IPS DF 4.7 (cell line): ENCODE data around the gene LRRC28.
"Not testable (repeated sequence)": the region's sequence is repeated elsewhere in the genome, so short reads cannot be mapped to it uniquely, and the experiment has no call there.

Source experiments
- DNase-seq: peaks from one replicate; pipeline ENCODE4 v3.0.0-alpha.2; 2013; ENCODE audit warnings: low spot score; ENCODE audit errors: extremely low read depth

Gene LRRC28

DNA sequence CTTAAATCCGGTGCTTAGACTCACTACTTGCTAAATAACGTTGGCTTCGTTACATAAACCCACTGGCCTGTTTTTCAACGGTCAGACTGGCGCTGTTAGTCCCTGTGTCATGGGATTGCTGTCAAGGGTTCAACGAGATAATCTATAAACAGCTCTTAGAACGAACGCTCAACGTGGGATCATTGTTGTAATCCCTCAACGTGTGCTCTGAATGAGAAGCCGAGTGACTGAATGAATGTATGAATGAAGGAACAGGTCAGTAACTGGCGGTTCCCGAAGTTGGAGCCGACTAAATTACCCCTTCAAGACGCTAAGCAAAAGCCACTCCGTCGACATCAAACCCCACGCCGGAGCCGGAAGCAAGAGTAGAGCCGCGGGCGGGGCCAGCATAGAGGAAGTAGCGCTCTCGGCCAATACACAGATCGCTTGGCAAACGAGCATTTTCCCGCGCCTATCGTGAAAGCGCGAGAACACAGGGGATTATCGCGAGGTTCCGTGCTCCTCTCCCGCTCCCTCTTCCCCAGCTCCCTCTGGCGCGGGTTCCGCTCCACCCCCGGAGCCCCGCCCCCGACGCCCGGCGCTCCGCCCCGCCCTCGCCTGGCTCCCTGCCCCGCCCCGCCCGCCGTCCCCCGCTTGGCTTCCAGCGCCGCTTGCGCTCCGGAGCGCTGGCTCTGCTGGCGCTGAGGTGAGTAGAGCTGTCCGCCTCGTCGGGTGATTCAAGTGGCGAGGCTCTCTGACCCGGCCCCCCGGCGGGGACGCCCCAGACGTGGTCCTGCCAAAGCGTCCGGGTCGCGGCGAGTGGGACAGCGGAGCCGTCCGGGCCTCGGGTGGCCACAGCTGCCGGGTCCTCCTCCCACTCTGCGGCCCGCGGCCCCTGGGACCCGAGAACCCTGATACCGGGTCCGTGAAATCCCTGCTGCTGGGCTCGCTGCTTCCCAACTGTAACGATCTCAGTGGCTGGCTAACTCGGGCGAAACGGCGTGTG, at the start of gene LRRC28:
LRRC28 (plus strand) TSS at position 625 of the 985 bp plus-strand sequence. CDS start 4,477 bp downstream, outside the sequence.
- peak; percentile 98 for DNase-seq

DNA sequence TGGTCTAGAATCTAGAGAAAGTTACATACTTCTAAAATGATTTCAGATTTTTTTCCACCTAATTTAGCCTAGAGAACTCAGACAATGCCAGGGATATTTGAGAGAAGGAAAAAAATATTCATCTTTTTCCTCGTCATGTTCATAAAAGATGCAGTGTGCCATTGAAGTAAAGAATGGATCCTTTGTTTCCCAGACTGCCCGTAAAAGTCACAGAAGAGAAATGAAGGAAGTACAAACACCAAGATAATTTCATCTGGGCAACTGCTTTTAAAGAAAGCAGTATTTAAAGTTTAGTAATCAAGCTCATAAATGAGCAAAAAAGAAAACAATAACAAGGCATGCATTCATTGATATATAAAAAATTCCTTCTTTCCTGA, 49.1 kb upstream of the LRRC28 start:
- DNase-seq = no peak

DNA sequence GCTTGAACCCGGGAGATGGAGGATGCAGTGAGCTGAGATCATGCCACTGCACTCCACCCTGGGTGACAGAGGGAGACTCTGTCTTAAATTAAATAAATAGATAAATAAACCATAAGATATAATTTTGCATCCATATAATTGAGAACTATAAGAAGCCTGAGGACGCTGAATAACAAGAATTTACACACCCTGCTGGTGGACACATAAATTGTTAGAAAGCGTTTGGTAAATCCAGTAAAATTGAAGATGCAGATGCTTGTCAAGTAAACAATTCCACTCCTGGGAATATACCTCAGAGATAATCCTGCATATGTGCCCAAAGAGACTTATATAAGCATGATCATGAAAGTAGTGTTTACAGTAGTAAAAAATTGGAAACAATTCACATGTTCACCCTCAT, 43.6 kb upstream of the LRRC28 start:
- DNase-seq = no peak

DNA sequence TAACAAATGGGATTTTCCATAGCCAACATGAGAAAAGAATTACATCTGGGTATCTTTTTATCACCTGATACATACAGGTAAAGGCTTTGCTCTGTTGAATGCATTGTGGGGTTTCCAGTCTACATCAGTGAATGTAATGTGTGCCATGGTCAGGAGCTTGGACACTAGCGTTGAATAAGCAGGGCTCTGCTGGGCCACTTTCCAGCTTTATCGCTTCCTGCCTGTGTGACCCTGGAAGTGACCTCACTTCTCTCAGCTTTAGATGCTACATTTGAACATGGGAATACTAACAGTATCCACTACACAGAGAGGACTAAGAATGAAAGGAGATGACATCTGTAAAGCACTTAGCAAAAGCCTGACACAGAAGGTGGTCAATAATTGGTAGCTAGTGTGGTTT, 42.0 kb upstream of the LRRC28 start:
- no peak for DNase-seq

DNA sequence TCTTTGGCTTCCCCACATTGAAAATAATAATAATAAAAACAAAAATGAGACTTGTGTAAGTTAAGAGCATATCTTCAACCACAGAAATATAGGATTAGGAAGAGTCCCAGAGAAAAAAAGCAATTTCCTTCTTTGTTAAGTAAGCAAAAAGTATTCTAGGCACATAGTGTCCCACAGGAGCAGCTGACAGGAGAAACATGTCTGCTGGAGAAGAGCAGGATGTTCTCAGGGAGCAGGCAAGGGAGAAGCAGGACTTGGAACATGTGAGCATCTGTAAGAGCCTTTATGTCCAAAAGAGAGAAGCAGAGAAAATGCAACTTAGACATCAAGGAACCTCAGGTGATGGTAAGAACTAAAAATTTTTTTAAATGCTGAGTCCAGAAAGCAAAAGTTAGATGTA, 40.9 kb upstream of the LRRC28 start:
- no peak for DNase-seq

DNA sequence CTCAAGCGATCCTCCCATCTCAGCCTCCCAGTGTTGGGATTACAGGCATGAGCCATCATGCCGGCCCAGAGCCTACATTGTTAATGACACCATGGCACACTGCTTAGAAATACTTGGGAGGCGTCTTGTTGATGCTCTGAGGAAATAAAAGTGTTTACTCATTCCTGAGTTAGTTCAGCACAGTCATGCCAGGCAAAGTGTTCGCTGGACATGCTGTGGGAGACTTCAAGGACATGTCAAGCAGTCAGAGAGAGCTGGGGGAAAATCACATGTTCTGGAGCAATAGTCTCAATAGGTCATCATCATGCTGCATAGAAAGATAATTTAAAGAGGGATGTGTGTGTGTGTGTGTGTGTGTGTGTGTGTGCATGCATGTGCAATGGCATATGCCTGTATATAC, 39.4 kb upstream of the LRRC28 start:
- no peak for DNase-seq

DNA sequence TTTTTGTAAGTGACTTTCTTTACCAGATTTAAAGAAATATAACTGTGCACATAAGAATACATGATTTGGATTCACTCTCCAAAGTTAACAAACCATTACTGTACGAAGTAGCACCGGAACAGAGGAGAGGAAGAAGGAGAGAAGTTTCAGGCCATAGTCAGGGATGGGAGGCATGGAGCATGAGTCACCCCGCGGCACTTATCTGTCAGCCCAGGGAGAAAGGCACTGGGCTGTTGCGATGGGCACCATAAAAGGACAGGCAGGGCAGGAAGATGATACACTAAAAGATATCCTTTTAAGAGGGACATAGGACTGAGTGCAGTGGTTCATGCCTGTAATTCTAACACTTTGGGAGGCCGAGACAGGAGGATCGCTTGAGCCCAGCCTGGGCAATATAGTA, 38.9 kb upstream of the LRRC28 start:
- no peak for DNase-seq

DNA sequence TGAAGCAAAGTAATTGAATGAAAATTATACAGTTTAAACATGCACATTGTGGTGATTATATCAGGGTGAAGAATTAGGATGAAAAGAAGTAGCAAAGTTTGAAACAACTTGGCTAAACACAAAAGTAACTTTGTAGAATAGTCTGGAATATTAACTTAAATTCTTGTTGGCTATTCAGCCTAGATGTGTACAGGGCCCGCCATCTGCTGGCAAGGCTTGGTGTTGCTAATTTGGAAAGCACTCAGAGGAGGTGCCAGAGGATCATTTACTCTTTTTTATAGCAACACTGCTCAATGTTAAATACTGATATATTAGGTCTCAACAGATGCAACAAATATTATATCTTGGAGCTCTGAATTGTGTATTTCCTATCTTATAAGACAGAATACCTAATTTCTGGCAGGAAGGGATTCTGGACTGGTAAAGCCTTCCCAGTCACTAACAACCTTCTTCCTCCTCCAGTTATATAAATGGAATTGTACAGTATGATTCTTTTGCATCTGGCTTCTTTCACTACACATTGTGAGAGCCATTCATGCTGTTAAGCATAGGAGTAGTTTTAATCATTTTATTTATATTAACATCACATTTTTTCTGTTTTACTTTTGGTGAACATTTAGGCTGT, 38.0 kb upstream of the LRRC28 start:
- DNase-seq = peak; percentile 14

DNA sequence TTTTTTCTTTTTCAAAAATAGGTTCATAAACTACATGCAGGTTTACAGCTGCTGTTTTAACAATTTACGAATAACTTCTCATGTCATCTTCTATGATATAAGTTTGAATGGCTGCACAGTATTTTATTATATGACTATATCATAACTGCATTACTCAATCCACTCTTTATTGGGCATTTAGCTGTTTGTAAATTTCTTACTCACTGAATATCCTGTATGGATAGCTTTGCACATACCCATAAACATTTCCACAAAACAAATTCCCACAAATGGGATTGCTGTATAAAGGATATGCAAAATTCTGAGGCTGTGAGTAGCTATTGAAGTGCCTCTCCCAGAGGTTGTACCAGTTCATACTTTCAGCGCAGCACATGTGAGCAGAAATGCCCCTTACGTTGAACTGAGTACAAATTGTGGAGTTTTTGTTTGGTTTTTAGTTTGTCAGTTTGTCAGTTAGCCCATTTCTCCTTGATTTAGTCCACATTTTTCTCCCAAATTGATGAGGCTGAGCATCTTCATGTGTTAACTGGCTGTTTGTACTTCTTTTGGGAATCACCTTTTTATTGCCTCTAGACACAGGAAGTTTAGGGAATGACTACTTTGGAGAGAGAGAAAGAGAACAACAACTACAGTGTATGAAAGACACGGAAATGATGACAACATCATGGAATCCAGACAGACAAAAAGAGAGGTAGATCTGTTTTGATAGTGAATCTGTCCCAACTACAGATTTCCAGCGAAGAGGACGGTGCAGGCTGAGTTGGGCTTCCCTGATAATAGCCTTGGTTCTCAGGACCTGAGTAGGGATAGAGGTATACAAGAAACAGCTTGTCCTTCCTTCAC, 26.7 kb upstream of the LRRC28 start:
- DNase-seq = no peak

DNA sequence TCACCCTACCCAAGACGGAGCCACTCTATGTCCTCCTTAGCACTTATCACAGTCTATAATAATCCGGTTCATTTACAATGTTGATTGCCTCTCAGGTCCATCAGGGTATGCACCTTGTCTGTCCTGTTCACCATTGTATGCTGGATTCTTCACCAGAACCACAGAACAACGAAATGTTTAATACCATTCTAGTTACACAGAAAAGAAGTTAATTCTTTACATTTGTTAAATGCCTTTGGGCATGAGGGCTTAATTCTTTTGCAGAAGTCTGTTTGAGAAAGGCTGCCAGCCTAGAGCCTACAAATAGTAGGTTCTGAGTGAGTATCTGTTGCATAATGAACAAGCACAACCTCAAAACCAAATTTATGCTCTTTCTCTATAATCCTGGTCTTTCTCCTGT, 24.5 kb upstream of the LRRC28 start:
- DNase-seq = no peak

DNA sequence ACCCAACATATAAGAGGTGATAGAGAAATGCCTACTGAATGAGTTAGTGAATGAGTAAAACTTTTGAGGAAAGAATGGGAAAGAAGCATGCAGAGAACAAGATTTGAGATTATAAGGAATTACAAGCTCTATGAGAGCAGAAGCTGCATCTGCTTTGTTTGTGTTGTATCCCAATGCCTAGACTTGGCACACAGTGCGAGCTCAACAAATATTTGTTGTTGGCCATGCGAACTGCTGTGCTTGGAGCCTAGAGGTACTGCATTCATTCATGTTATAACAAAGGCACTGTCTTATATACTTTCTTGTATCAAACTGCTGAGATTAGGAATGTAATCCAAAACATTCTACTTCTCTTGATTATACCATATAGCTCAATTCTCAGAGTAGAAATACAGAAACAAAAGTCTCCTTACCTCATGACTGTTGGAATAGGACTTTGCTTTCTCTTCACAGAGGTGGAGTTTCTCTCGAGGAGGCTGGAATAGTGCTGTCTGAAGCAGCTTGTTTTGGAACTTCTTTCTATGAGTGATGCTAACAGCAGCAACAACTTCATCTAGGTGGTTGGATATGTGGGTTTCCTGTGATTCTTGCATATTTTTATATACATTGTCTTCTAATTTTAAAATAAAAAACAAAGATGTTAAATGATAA, 23.0 kb upstream of the LRRC28 start:
- no peak for DNase-seq

DNA sequence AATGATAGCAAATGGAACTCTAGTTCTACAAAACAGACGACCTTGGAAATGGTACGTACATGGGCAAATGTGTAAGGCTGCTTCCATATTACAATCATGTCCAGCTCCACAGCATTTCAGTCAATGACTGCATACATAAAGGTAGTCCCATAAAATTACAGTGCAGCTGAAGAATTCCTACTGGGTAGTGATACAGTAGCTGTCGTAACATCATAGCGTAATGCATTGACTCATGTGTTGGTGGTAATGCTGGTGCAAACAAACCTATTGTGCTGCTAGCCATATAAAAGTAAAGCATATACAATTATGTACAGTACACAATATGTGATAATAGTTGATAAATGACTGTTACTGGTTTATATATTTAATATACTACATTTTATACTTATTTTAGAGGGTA, 20.4 kb upstream of the LRRC28 start:
- no peak for DNase-seq

DNA sequence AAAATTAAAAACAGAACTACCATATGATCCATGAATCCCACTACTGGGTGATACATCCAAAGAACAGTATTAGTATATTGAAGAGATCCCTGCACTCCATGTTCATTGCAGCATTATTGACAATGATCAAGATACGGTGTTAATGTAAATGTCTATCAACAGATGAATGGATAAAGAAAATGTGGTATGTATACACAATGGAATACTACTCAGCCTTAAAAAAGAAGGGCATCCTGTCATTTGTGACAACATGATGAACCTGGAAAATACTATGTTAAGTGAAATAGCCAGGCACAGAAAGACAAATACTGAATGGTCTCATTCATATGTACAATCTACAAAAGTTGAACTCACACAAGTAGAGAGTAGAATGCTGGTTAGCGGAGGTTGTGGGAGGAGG, 18.5 kb upstream of the LRRC28 start:
- no peak for DNase-seq

DNA sequence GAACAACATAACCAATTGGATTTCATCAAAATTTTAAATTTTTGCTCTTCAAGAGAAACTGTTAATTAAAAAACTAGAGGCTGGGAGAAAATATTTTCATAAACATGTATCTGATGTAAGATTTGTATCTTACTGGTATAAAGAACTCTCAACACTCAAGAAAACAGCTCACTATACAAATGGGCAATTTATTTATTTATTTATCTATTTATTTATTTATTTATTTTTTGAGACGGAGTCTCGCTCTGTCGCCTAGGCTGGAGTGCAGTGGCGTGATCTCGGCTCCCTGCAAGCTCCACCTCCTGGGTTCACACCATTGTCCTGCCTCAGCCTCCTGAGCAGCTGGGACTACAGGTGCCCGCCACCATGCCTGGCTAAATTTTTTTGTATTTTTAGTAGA, 17.1 kb upstream of the LRRC28 start:
- DNase-seq = not testable (repeated sequence)

DNA sequence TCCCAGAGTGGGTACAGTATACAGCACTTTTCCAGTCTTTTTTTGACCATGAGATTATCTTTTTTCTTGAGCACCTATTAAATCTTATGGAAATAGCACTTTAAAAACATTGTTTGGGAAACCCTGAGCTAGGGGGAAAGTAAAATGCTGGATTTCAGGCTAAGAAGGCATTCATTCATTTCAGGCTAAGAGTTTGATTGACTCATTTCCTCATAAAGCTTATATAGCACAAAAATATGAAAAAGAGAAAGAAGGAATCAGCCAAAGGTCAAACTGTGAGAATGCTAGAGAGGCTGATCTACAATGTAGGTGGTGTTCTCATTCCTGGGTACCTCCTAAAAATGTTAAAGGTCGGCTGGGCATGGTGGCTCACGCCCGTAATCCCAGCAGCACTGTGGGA, 12.4 kb upstream of the LRRC28 start:
- DNase-seq = no peak

DNA sequence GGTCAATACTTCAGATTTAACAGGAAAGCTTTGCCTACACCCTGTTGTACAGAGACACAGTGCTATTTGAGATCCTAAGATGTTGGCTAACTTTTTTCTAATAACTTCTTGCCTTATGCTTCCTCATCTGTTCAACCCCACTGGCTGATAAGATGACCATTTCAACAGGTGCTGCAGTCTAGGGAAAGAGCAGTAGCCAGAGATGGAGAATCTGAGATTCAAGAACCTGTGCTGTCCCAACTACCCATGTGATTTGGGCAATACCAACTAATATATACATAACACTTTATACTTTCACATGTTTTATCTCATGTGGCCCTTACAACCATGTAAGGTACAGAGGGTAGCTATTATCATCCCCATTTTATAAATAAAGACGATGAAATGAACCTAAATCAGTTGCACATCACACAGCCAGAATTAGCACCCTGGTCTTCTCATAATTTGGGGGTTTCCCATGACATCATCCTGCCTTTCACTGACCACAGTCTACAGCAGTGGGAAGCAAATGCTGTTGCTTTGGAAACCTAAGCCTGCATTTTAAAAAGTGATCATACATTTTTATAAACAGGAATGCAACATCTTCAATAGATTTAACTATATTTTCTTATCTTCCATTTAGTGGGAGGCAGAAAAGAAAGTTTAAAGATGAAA, 11.6 kb upstream of the LRRC28 start:
- DNase-seq = no peak

DNA sequence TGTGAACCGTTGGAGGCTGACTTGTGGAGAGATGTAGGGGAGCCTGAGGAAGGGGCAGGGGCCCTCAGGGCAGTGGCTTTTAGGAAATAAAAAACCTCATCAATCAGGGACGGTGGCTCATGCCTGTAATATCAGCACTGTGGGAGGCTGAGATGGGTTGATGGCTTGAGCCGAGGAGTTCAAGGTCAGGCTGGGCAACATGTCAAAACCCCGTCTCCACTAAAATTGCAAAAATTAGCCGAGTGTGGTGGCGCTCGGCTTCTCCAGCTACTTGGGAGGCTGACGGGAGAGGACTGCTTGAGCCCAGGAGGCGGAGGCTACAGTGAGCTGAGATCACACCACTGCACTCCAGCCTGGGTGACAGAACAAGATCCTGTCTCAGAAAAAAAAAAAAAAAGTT, 9.5 kb upstream of the LRRC28 start:
- no peak for DNase-seq

DNA sequence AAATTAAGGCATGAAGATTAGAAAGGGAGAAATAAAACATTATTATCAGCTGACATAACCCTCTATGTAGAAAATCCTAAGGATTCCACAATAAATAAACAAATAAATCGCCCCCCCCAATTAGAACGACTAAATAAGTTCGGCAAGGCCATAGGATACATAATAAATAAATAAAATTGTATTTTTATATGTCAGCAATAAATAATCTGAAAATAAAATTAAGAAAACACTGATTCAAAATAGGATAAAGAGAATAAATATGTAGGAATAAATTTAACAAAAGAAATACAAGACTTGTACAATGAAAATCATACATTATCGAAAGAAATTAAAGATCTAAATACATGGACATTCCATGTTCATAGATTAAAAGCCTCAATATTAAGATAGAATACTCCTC, 7.0 kb upstream of the LRRC28 start:
- no peak for DNase-seq

DNA sequence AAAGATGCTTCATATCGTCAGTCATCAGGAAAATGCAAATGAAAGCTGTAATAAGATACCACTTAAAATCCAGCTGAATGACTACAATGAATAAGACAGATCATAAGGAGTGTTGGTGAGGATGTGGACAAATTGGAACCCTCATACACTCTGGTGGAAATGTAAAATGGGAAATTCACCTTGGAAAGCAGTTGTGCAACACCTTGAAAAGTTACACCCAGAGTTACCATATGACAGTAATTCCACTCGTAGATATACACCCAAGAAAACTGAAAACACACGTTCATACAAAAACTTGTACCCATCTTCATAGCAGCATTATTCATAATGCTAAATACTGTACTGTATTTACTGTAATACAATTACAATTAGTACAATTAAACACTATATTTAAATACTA, 4.2 kb upstream of the LRRC28 start:
- DNase-seq = no peak

DNA sequence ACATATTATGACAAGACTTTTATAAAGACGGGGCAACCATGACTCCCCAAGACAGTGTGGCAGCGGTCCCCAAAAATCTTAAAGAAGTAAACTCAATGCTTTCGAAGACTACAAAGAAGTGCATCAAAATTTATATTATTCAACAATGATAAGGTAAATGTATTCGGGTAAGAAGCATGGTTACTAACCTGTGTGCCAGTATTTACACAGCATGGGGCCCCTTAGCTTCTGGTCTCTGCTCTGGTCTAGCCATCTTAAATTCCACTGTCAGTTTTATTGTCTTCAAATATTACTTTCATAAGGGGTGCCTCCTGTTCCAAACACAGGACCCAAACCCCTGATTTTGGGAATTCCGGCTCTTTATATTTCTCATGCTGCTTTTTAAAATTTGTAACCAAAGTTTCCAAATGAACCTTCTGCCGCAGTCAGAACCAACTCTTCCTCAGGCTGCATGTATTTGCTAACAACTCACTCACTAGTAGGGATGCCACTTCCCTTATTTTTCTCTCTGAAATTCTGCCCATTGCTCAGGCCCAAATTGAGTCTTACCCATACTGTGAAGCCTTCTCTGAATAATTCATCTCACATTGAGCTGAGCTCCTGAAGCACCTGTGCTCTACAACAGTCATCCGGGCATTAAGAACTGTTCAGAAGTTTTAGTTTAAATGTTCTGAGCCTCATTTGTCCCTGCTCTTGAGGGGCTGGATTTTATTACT, 3.1 kb upstream of the LRRC28 start:
- DNase-seq = no peak
